ENCODE data around the gene MLYCD.

GRCh38 chr16:83939266-83939855 lies 40.4 kb downstream of the MLYCD start:
- TF ChIP-seq CTCF (IDR thresholded peaks at IDR 0.05; ENCODE audit: low read length) (no peak), EZH2phosphoT487 (IDR thresholded peaks at IDR 0.05; ENCODE audit: low read length) (no peak)

All from MM.1S (cell line).